Measurements from ENCODE around the gene AMACR. TPM values are rescaled to one million over a fixed set of nuclear protein-coding genes. Genes with fewer than 3 reads are reported as not detected.

AMACR gene
- total and polyA plus RNA-seq, 2 experiments from 2014 or later, result 6.7 to 12.6 TPM

- TF ChIP-seq CTCF (conservative IDR thresholded peaks at IDR 0.05; ENCODE audit: low read depth in 2 of 2) (no peak), ETS1 (IDR thresholded peaks at IDR 0.05) (no peak), EZH2 (IDR thresholded peaks at IDR 0.05; ENCODE audit: low read depth, unreplicated experiment) (no peak), REST (IDR thresholded peaks at IDR 0.05; ENCODE audit: unreplicated experiment) (no peak), NANOG (IDR thresholded peaks at IDR 0.05; ENCODE audit: borderline replicate concordance) (no peak), EZH2phosphoT487 (IDR thresholded peaks at IDR 0.05; ENCODE audit: unreplicated experiment) (no peak), JUNB (IDR thresholded peaks at IDR 0.05; ENCODE audit: unreplicated experiment) (no peak), ZNF114 (CRISPR knock-in tag; IDR thresholded peaks at IDR 0.05) (no peak), STAT1 (IDR thresholded peaks at IDR 0.05; ENCODE audit: unreplicated experiment) (no peak), POLR2AphosphoS5 (IDR thresholded peaks at IDR 0.05; ENCODE audit: low read depth) (no peak)
Observed at GRCh38 chr5:33984178-33984577, 23.7 kb downstream of the AMACR start (continued).

GRCh38 chr5:33981408-33982162, 26.3 kb downstream of the AMACR start:
- H3K4me1 Mint-ChIP-seq, result peaks cover 28% of the 10 kb centered on the region
- Histone ChIP-seq H3K9me2 (ENCODE audit: insufficient read depth) (peaks cover 20% of the 10 kb centered on the region), H3K4me1 (ENCODE audit: insufficient read depth) (peaks cover 44% of the 10 kb centered on the region), H3K36me3 (ENCODE audit: insufficient read depth) (no peaks in the 10 kb centered on the region), H4K20me1 (replicated peaks; ENCODE audit: insufficient read depth) (no peaks in the 10 kb centered on the region), H3K79me2 (replicated peaks; ENCODE audit: insufficient read depth) (no peaks in the 10 kb centered on the region), H3F3A (replicated peaks; ENCODE audit: low read depth) (peaks cover 12% of the 10 kb centered on the region), H2AFZ (no peak overlapping the region), H3K4me3 (no peak overlapping the region), H3K27ac (ENCODE audit: low read depth) (no peak overlapping the region), H3K27me3 (ENCODE audit: insufficient read depth) (no peaks in the 10 kb centered on the region), H3K4me2 (peak overlapping the region; percentile 37; the same call in 1 of the 2 replicates)
- ATAC-seq (no peak), DNase-seq (ENCODE audit: low spot score) (peak; percentile 32)
- no peak overlapping the region for H3K27ac Mint-ChIP-seq
- H3K4me3 Mint-ChIP-seq, result no peak overlapping the region
- H3K36me3 Mint-ChIP-seq (ENCODE audit: low read depth), result no peaks in the 10 kb centered on the region
- no peaks in the 10 kb centered on the region; the same call in 2 of the 3 replicates for H3K9me3 Mint-ChIP-seq
- no peaks in the 10 kb centered on the region for H3K27me3 Mint-ChIP-seq (ENCODE audit: insufficient read depth, low read depth, poor library complexity)
- no peak for TF ChIP-seq POLR2AphosphoS5 (IDR thresholded peaks at IDR 0.05; ENCODE audit: low read depth)
- no peak for TF ChIP-seq EZH2phosphoT487 (IDR thresholded peaks at IDR 0.05; ENCODE audit: unreplicated experiment)
- no peak for TF ChIP-seq CTCF (conservative IDR thresholded peaks at IDR 0.05; ENCODE audit: low read depth in 2 of 2)
- TF ChIP-seq REST (IDR thresholded peaks at IDR 0.05; ENCODE audit: unreplicated experiment), result no peak
- TF ChIP-seq NANOG (IDR thresholded peaks at IDR 0.05; ENCODE audit: borderline replicate concordance), result no peak
- TF ChIP-seq ZNF114 (CRISPR knock-in tag; IDR thresholded peaks at IDR 0.05), result no peak
- TF ChIP-seq ETS1 (IDR thresholded peaks at IDR 0.05), result no peak
- no peak for TF ChIP-seq ZNF331 (CRISPR knock-in tag; IDR thresholded peaks at IDR 0.05; ENCODE audit: low read depth)
- no peak for TF ChIP-seq EZH2 (IDR thresholded peaks at IDR 0.05; ENCODE audit: low read depth, unreplicated experiment)
